Mesenchymal stem cell (in vitro differentiated cells and primary cell): ENCODE results near the gene TFR2.

ENCODE experiments used
- DNase-seq: peaks from one replicate; pipeline ENCODE4 v3.0.0-alpha.2; 2013
- H2AFZ ChIP-seq: one replicate; pipeline ENCODE4 v1.6.1; 2013; ENCODE audit warnings: low read depth, mild to moderate bottlenecking, control low read depth, inconsistent platforms, low read length, moderate library complexity
- H2AK5ac ChIP-seq: 2 replicates; pipeline ENCODE4 v1.6.1; 2013; ENCODE audit warnings: low read length, moderate library complexity, mild to moderate bottlenecking, inconsistent platforms; ENCODE audit not compliant: severe bottlenecking
- H2BK120ac ChIP-seq: one replicate; pipeline ENCODE4 v1.6.1; 2013; ENCODE audit warnings: low read depth, mild to moderate bottlenecking, inconsistent platforms, low read length, moderate library complexity
- H2BK12ac ChIP-seq, 2 experiments: one replicate each; pipeline ENCODE4 v1.6.1; 2013; ENCODE audit warnings: inconsistent platforms in 2 of 2, low read length in 2 of 2, mild to moderate bottlenecking in 2 of 2, moderate library complexity in 2 of 2, control low read depth in 1 of 2
- H2BK15ac ChIP-seq: one replicate; pipeline ENCODE4 v1.6.1; 2013; ENCODE audit warnings: mild to moderate bottlenecking, low read depth, inconsistent platforms; ENCODE audit not compliant: poor library complexity, severe bottlenecking
- H2BK5ac ChIP-seq: 2 replicates; pipeline ENCODE4 v1.6.1; 2013; ENCODE audit warnings: low read depth, mild to moderate bottlenecking, low read length, control low read depth, inconsistent platforms; ENCODE audit not compliant: poor library complexity, severe bottlenecking
- H3K14ac ChIP-seq, 2 experiments: one replicate each; pipeline ENCODE4 v1.6.1; 2013; ENCODE audit warnings: inconsistent platforms in 2 of 2, low read length in 2 of 2, control low read depth in 1 of 2, mild to moderate bottlenecking in 1 of 2, moderate library complexity in 1 of 2
- H3K18ac ChIP-seq, 2 experiments: one replicate each; pipeline ENCODE4 v1.6.1; 2013; ENCODE audit warnings: inconsistent platforms in 2 of 2, low read length in 2 of 2, control low read depth in 1 of 2, low read depth in 1 of 2, mild to moderate bottlenecking in 1 of 2
- H3K23ac ChIP-seq, 2 experiments: one replicate each; pipeline ENCODE4 v1.6.1; 2013; ENCODE audit warnings: inconsistent platforms in 2 of 2, low read length in 2 of 2, mild to moderate bottlenecking in 2 of 2, moderate library complexity in 2 of 2, control low read depth in 1 of 2
- H3K27ac ChIP-seq: 2 replicates; pipeline ENCODE4 v1.5.1; 2013; ENCODE audit warnings: mild to moderate bottlenecking, moderate library complexity, low read length, control low read depth, inconsistent platforms; ENCODE audit not compliant: poor library complexity, severe bottlenecking
- H3K27me3 ChIP-seq, 2 experiments: 2 replicates each; pipeline versions ENCODE4 v1.6.1 to v1.7.0; 2013; ENCODE audit warnings: low read length in 2 of 2, mild to moderate bottlenecking in 2 of 2, moderate library complexity in 2 of 2, control low read depth in 1 of 2, inconsistent platforms in 1 of 2; ENCODE audit not compliant: control insufficient read depth in 1 of 2, insufficient read depth in 1 of 2
- H3K36me3 ChIP-seq, 2 experiments: 2 replicates each; pipeline versions ENCODE4 v1.6.1 to v1.7.0; 2013; ENCODE audit warnings: low read length in 2 of 2, control low read depth in 1 of 2, inconsistent platforms in 1 of 2, low read depth in 1 of 2, mild to moderate bottlenecking in 1 of 2; ENCODE audit not compliant: insufficient read depth in 2 of 2, control insufficient read depth in 1 of 2
- H3K4ac ChIP-seq, 2 experiments: one replicate each; pipeline ENCODE4 v1.6.1; 2013; ENCODE audit warnings: inconsistent platforms in 2 of 2, low read length in 2 of 2, mild to moderate bottlenecking in 2 of 2, moderate library complexity in 2 of 2, control low read depth in 1 of 2, low read depth in 1 of 2
- H3K4me1 ChIP-seq: 2 replicates; pipeline ENCODE4 v1.6.1; 2013; ENCODE audit warnings: low read depth, low read length, control low read depth; ENCODE audit not compliant: control insufficient read depth, insufficient read depth
- H3K4me2 ChIP-seq: 2 replicates; pipeline ENCODE4 v1.6.1; 2013; ENCODE audit warnings: low read length, mild to moderate bottlenecking, inconsistent platforms; ENCODE audit not compliant: poor library complexity, severe bottlenecking
- H3K4me3 ChIP-seq, 2 experiments: 2 replicates each; pipeline versions ENCODE4 v1.5.1 to v1.7.0; 2013; ENCODE audit warnings: low read length in 2 of 2, mild to moderate bottlenecking in 2 of 2, control low read depth in 1 of 2, low read depth in 1 of 2; ENCODE audit not compliant: insufficient read depth in 1 of 2
- H3K79me1 ChIP-seq: replicated peaks from 2 replicates; pipeline ENCODE4 v1.6.1; 2013; ENCODE audit warnings: mild to moderate bottlenecking, control low read depth, low read length, inconsistent platforms; ENCODE audit not compliant: poor library complexity, severe bottlenecking
- H3K9ac ChIP-seq: 2 replicates; pipeline ENCODE4 v1.7.0; 2013; ENCODE audit warnings: mild to moderate bottlenecking, low read length, moderate library complexity
- H3K9me3 ChIP-seq: 2 replicates; pipeline ENCODE4 v1.7.0; 2013; ENCODE audit warnings: mild to moderate bottlenecking, low read length; ENCODE audit not compliant: control insufficient read depth
- H4K8ac ChIP-seq: one replicate; pipeline ENCODE4 v1.6.1; 2013; ENCODE audit warnings: inconsistent platforms, mild to moderate bottlenecking, low read length, moderate library complexity
- H4K91ac ChIP-seq: one replicate; pipeline ENCODE4 v1.6.1; 2013; ENCODE audit warnings: mild to moderate bottlenecking, low read length, inconsistent platforms
- WGBS: methylation state at CpG from one replicate; pipeline ENCODE4 v1.1.7; 2013; ENCODE audit warnings: mixed read lengths; 5-methylcytosine and 5-hydroxymethylcytosine counted together

Gene TFR2

DNA sequence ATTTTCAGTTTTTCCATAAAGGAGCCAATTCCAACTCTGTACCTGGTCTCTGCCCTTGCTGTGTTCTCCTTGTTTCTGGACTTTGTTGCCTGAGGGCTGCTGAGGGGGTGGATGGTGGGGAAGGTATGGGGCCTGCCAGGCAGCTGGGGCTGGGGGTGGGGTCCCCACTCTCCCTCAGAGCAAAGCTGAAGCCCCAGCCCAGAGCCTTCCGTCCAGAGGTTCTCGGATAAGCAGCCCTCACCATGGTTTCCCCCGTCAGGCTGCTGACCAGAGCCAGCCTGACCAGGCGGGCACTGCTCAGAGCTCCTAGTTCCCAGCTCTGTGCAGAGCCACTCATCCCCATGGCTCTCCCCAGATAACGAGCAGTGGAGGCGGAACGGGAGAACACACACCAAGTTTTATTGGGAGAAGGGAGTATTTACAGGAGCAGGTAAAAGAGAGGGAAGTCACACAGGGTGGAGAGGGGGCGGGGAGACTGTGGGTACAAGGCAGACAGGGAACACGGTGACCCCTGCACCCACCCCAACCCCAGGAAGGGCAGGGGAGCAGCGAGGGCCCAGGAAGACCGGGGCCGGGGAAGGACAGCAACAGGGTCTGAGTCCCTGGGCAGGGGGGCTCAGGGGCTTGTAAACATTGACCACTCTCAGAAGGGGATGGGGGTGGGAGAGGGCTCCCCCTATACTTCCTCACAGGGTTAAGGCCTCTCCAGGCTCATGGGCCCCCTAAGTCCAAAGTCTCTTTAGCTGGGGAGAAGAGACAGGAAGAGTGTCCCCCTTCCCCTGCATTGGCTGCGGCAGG lies 38.0 kb upstream of the TFR2 start:
- H3K14ac ChIP-seq = no peak overlapping the region
- H3K4me3 ChIP-seq = no peak overlapping the region
- H2AK5ac ChIP-seq = no peak overlapping the region
- peaks cover 27% of the 10 kb centered on the region for H3K4me1 ChIP-seq
- H3K9me3 ChIP-seq = no peaks in the 10 kb centered on the region
- no peak overlapping the region for H3K27ac ChIP-seq
- no peak overlapping the region for H3K4me2 ChIP-seq
- H3K79me1 ChIP-seq = peaks cover 23% of the 10 kb centered on the region
- H2BK120ac ChIP-seq = no peak overlapping the region
- peaks cover 73 to 79% of the 10 kb centered on the region in 2 experiments for H3K36me3 ChIP-seq
- no peak overlapping the region for H3K18ac ChIP-seq
- no peak overlapping the region for H2BK15ac ChIP-seq
- peak overlapping the region; percentile 4 for H4K8ac ChIP-seq
- H3K9ac ChIP-seq = no peak overlapping the region
- no peak overlapping the region for H2AFZ ChIP-seq
- H3K27me3 ChIP-seq = no peaks in the 10 kb centered on the region
- H3K4ac ChIP-seq = no peak overlapping the region
- DNase-seq = no peak
- no peak overlapping the region for H4K91ac ChIP-seq
- no peak overlapping the region for H2BK12ac ChIP-seq
- no peak overlapping the region for H3K23ac ChIP-seq
- no peak overlapping the region for H2BK5ac ChIP-seq
- 88% methylated on average over 10 of the region's 13 CpGs for WGBS

DNA sequence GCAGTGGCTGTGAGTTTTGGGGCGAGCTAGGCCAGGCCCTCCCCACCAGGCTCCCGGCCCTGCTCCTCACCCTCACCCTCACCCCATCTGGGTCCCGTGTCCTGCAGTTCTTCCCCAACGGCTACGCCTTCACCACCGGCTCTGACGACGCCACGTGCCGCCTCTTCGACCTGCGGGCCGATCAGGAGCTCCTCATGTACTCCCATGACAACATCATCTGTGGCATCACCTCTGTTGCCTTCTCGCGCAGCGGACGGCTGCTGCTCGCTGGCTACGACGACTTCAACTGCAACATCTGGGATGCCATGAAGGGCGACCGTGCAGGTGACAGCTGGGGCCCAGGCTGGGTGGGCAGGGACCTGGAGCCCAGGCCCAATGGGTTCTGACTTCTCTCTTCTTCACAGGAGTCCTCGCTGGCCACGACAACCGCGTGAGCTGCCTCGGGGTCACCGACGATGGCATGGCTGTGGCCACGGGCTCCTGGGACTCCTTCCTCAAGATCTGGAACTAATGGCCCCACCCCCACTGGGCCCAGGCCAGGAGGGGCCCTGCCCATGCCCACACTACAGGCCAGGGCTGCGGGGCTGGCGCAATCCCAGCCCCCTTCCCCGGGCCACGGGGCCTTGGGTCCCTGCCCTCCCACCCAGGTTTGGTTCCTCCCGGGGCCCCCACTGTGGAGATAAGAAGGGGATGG lies 37.1 kb upstream of the TFR2 start:
- Histone ChIP-seq H4K91ac (no peak overlapping the region), H3K18ac (no peak overlapping the region), H2BK5ac (no peak overlapping the region), H3K14ac (peak overlapping the region in 1 of 2 experiments; percentile 55), H3K79me1 (peaks cover 23% of the 10 kb centered on the region), H2AK5ac (no peak overlapping the region), H3K27me3 (no peaks in the 10 kb centered on the region), H2BK12ac (no peak overlapping the region), H2BK120ac (no peak overlapping the region), H3K23ac (peak overlapping the region in 1 of 2 experiments; percentile 86), H3K4me1 (peaks cover 27% of the 10 kb centered on the region), H3K36me3 (peaks cover 65 to 70% of the 10 kb centered on the region in 2 experiments), H4K8ac (no peak overlapping the region), H3K4me2 (no peak overlapping the region), H3K4me3 (no peak overlapping the region), H3K9me3 (no peaks in the 10 kb centered on the region), H3K4ac (no peak overlapping the region), H3K9ac (no peak overlapping the region), H3K27ac (no peak overlapping the region), H2AFZ (no peak overlapping the region), H2BK15ac (no peak overlapping the region)
- no peak for DNase-seq
- 94% methylated on average over 35 of the region's 35 CpGs for WGBS

DNA sequence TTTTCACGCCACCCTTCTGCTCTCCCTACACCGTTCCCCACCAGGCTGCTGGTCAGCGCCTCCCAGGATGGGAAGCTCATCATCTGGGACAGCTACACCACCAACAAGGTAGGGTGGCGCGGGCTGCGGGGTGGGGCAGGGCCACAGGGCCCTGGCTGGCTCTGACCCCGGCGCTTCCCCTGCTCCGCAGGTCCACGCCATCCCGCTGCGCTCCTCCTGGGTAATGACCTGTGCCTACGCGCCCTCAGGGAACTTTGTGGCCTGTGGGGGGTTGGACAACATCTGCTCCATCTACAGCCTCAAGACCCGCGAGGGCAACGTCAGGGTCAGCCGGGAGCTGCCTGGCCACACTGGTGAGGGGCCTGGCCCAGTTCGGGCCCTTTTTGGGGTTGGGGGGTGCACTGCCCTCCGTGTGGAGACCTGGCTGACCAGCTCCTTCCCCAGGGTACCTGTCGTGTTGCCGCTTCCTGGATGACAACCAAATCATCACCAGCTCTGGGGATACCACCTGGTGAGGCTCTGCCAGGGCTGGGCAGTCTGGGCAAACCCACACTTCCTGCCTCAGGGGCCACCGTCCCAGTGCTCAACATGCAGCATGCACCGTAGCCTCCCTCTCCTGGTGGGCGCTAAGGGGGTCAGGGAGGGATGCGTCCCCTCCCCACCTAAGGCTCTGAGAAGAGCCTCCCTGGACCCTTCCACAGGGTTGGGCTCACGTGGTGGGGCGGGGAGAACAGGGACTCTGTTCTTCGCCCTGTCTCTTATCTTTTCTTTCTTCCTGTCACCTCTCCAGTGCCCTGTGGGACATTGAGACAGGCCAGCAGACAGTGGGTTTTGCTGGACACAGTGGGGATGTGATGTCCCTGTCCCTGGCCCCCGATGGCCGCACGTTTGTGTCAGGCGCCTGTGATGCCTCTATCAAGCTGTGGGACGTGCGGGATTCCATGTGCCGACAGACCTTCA lies 36.2 kb upstream of the TFR2 start:
- H3K4me2 ChIP-seq = no peak overlapping the region
- H3K27me3 ChIP-seq = no peaks in the 10 kb centered on the region
- H2BK5ac ChIP-seq = no peak overlapping the region
- peak overlapping the region in 1 of 2 experiments; percentile 46 for H3K23ac ChIP-seq
- no peak overlapping the region for H3K14ac ChIP-seq
- no peak for DNase-seq
- no peak overlapping the region for H3K18ac ChIP-seq
- H3K4me1 ChIP-seq = peaks cover 25% of the 10 kb centered on the region
- peaks cover 23% of the 10 kb centered on the region for H3K79me1 ChIP-seq
- WGBS = 93% methylated on average over 33 of the region's 36 CpGs
- H3K4ac ChIP-seq = no peak overlapping the region
- H3K9ac ChIP-seq = no peak overlapping the region
- H2AFZ ChIP-seq = no peak overlapping the region
- no peak overlapping the region for H3K27ac ChIP-seq
- no peak overlapping the region for H2BK120ac ChIP-seq
- no peak overlapping the region for H2AK5ac ChIP-seq
- H4K91ac ChIP-seq = no peak overlapping the region
- H3K36me3 ChIP-seq = peaks cover 56 to 62% of the 10 kb centered on the region in 2 experiments
- no peaks in the 10 kb centered on the region for H3K9me3 ChIP-seq
- no peak overlapping the region for H3K4me3 ChIP-seq
- H2BK15ac ChIP-seq = no peak overlapping the region
- no peak overlapping the region for H4K8ac ChIP-seq
- H2BK12ac ChIP-seq = no peak overlapping the region
